ENCODE measurements around the gene EML3.
A peak's percentile ranks its signal among the peaks of the same experiment; 100 is the strongest.
"Not testable (repeated sequence)": the region's sequence is repeated elsewhere in the genome, so short reads cannot be mapped to it uniquely, and the experiment has no call there.

Gene EML3

DNA sequence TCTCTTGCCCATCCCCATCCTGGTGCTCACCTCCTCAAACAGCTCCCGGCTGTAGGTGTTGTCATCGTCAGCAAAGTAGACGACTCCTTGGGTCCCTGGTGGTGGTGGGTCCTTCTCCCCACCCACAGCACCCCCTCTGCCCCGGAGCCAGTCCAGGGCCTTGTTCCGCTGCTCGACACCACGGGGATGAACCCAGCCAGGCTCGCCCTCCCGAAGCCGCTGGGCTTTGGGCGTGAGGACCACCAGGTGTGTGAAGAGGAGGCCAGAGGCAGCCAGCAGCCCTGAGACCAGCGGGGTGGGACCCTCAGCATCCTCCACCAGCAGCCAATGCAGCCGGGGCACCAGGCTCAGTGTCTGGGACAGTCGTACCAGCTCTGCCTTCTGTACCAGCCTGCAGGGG lies 4.4 kb upstream of the EML3 start:
- DNase-seq: not testable (repeated sequence)

DNA sequence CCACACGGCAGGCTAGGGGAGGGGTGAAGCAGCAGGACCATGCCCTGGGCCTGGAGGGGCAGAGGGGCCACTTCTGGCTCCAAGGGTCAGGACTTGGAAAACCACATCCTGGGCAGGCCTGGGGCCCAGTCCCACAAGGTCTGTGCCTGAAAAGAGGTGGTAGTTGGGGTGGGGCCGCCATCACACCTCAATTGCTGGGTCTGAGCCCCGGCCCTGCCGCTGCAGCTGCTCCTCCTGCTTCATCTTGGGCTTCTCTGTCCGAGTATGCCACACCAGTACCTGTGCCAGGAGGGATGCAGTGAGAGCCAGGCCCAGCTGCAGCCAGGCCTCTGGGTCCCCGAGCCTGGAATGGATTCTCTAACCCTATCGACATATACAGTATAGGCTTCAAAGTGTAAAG lies 2.9 kb upstream of the EML3 start:
- no peak for DNase-seq

DNA sequence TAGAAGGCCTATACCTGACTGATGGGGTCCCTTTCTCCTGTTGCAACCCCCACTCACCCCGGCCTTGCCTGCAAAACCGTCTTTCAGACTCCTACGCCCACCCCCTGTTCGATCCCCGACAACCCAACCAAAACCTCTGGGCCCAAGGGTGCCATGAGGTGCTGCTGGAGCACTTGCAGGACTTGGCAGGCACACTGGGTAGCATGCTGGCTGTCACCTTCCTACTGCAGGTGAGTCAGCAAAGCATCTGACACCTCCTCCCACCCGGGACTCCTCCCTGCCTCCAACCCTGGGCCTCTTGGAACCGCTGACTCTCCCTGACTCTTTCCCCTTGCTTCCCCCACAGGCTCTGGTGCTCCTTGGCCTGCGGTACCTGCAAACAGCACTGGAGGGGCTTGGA lies 1.7 kb upstream of the EML3 start:
- DNase-seq: no peak

DNA sequence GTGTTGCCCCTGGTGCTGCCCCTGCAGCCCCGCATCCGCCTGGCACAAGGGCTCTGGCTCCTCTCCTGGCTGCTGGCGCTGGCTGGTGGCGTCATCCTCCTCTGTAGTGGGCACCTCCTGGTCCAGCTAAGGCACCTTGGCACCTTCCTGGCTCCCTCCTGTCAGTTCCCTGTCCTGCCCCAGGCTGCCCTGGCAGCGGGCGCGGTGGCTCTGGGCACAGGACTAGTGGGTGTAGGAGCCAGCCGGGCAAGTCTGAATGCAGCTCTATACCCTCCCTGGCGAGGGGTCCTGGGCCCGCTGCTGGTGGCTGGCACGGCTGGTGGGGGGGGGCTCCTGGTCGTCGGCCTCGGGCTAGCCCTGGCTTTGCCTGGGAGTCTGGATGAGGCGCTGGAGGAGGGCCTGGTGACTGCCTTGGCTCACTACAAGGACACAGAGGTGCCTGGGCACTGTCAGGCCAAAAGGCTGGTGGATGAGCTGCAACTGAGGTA lies 760 bp upstream of the EML3 start:
- DNase-seq: no peak

DNA sequence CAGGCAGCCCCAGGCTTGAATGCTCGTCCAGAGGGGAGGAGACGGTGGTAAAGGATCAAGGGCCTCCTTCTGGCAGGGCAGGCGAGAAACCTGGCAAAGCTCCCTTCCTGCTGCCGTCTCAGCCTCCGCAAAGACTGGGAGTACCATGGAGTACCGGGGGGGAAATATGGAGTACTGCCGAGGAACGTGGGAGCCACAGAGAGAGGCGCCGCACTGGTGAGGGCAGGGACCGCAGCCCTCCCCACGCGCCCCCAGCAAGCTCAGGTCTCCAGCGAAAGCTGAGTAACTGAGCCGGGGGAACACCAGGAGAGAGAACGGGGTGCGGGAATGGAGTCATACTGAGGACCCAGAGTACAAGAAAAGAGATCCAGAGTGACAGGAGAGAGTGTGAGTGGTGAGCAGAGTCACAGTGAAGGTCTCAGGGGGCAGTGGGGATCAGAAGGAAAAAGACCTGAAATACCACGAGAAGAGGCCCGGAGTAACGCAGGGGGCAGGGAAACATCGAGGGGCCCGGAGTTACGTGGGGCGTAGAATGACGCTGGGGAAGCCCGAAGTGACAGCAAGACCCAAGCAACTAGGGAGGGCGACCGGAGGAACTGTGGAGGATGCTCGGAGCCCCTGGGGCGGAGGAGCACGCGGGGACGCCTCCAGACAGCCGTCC lies 740 bp downstream of the EML3 start:
- no peak for DNase-seq

DNA sequence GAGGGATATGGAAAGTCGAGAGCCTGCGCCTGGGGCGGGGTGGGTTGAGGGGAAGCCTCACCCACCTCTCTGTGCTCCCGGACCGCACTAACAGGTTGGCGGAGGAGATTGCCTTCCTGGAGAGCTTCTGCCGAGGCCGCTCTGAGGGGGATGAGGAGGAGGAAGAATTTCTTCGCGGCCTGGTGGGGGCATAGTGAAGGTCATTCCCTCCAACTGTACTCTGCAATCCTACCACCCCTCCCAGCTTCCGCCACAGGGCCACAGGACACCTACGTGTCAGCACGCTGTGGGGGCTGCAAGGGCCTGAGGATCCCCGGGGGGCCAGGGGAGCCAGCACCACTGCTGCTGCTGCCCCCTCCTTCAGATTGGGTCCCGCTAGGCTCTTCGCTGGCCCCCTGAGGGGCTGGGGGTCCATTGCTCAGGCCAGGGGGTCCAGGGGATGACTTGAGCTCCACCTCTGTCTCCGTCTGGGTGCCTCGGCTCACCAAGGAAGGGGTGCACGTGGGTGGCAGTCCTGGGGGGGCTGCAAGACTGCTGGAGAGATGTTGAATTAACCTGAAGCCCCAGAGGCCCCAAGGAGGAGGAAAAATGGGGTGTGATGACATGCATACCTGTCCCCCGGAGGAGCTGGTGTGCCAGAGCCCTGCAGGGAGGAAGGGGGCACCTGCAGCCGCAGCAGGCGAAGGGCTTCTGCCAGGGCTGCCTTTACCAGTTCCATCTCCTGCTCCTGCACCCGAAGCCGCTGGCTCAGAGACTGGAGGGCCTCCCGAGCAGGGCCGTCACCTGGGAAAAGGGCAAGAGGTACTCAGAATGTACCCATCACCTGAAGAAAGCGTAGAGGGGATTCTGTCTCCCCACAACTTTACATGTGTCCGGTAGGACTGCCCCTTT lies 1.5 kb downstream of the EML3 start:
- no peak for DNase-seq

DNA sequence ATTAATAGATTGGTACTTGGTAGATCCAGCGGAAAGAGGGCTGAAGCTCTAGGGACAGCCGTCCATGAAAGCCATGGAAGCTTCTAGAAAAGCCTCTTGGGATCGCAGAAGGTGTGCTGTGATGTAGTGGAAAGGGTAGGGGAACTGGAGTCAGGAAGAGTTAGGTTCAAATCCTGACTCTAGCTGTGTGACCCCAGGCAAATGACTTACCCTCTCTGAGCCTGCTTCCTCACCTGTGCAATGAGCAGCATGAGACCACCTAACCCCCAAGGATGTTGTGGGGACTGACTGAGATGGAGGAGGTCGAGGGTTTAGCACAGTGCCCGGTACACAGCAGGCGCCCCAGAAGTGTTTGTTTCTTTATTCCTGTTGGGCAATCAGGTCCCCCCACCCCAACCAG lies 2.2 kb downstream of the EML3 start:
- no peak for DNase-seq

DNA sequence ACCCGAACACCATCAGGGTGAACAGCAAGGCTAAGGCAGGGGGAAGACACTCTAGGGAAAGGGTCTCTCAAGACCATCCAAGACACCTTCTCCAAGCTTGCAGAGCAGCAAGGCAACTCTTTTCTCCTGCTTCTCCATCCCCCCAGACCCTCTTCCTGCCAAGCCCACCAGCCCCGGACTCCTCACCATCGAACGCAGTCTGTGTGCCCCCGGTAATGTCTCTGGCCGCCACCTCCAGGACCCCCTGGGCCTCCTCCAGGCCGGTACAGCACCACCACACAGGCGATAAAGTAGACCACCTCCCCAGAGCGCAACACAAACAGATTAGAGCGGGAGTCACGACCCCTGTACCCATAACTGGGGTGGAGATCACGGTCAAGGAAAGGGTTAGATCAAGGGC lies 3.8 kb downstream of the EML3 start:
- DNase-seq: no peak

DNA sequence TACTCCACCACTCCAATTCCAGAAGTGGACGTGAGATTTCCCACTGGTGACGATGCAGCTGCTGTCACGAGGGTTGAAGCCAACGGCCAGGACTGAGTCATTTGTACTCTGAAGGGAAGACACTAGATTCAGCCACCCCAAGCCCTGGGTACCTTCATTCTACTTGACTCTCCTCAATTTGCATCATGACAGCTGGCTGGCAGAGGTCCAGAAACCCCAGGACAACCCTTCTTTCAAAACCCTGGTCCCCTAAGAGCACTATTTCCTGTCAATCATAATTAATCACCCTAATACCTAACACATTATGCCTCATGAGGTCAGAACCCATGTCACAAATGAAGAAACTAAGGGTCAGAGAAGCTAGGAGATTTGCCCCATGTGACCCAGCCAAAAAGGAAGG lies 4.9 kb downstream of the EML3 start:
- no peak for DNase-seq

DNA sequence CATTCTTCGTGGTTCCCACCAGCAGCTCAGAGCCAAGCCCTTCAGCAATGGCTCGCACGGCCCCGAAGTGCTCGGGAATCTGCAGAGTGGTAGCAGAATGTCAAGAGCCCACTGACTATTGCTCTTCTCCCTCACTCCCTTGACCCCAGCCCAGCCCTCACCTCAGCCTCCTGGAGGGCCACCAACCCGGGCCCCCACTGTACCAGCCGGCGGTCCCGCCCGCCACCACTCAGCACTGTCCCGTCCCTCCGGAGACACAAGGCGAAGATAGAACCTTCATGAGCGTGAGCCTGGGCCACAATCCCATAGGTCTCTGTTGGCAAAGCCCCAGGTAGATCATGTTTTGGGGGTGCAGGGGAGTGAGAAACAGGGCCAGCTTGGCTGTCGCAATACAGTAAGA lies 6.7 kb downstream of the EML3 start:
- DNase-seq: no peak

DNA sequence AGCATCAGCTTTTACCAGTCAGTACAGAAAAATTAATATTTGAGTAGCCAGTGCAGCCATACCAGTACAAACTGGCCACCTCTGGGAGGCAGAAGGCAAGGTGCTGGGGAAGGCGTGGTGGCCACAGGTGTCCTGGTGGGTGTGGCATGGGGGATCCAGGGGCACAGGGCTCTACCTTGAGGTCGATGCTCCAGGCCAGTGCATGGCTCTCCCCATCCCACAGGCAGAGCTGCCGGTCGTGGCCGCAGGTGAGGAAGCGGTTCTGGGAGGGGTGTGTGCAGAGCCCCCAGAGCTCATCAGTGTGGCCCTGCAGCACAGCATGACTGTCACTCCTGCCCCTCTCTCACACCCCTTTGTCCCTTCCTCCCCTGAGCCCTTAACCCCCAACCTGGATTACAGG lies 7.1 kb downstream of the EML3 start:
- DNase-seq: no peak

DNA sequence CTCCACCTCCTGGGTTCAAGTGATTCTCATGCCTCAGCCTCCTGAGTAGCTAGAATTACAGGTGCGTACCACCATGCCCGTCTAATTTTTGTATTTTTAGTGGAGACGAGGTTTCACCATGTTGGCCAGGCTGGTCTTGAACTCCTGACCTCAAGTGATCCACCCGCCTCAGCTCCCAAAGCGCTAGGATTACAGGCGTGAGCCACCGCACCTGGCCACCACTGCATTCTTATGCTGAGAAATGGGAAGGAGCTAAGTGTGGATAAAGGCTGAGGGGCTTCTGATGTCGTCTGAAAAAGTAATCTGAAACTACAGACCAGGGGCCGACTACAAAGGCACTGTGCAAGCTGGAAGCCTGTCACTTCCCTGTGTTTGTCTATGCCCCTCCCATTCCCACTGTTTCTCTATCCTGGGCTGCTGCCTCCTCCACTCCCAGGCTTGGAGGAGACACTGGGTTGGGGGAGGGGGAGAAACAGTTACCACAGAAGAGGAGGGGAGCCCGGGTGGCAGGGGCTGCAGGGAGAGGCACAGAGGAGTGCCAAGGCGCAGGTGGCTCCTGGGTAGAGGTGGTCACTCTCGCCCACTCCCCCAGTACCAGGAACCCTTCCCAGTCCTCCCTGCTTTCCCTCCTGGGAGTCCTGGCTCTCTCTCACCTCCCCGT lies 8.0 kb downstream of the EML3 start:
- DNase-seq: no peak

DNA sequence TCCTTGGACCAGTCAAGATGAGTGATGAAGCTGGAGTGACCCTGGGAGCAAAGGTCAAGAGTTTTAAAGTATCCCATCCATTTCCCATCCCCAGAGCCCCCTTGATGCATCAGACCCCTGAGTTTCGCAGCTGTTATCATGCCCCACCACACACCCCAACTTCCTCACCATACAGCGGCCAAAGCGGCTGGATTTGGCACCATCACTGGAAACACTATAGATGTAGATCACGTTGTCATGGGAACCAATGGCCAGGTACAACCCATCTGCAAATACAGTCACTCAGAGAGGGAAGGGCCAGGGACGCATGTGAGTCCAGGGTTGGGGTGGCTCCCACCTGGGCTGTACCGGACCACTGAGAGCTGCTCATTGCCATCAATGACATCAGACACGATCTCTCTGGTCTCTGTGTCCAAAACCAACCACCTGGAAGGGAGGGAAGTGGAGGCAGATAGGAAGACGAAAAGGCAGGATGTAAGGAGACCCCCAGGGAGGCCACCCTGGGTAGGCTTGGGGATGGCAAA lies 8.7 kb downstream of the EML3 start:
- no peak for DNase-seq

DNA sequence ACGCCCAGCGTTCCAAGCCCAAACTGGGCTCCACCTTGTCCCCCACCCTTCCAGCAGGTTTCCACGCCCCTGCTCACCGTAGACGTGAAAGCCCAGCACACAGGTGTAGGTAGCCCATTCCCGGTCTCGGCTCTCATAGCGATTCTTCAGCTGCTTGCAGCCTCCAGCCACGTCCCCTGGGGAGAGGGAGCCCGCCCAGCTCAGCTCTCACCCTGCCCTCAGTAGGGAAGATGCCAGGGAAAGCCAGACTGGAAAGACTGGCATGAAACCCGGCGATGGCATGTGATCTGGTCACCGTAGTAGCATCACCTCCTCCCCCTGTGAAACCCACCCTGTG lies 9.5 kb downstream of the EML3 start:
- DNase-seq: no peak

DNA sequence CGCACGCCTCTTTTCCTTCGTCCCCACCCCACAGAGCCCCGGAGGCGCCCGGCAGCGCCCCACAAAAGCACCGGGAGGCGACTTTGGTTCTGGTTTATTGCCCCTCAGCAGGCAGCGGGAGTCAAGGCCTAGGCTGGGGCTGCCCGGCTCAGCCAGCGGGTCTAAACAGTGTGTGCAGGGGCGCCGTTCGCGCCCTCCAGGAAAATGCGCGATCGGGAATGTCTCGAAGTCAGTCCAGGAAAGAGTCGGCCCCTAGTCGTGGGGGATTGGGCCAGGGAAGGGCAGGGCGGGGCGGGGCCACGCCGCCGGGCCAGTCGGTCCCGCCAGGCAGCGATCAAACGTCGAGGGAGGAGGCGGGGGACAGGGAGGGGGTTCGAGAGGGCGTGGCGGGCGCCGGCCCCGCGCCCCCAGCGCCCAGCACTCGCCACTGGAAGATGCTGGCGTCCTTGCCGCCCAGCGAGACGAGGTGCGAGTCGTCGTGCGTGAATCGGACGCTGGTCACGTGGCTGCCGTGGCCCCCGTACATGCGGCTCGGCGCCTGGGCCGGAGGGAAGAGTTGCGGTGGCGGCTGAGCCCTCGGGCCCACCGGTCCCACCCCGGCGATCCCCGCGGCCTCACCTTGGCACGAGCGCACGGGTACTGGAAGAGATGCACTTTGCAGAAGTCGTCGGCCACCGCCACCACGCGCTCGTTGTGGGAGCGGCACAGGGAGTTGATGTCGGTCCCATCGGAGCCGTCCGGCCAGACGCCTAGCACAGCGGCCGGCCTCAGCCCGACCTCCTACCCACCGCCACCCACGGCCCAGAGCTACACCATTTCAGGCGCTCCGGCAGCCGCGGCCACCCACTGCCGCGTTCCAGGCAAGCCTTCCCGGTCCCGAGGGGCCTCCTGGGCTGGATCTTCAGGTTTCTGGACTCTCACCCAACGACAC lies 10.2 kb downstream of the EML3 start:
- peak; percentile 72 for DNase-seq

DNA sequence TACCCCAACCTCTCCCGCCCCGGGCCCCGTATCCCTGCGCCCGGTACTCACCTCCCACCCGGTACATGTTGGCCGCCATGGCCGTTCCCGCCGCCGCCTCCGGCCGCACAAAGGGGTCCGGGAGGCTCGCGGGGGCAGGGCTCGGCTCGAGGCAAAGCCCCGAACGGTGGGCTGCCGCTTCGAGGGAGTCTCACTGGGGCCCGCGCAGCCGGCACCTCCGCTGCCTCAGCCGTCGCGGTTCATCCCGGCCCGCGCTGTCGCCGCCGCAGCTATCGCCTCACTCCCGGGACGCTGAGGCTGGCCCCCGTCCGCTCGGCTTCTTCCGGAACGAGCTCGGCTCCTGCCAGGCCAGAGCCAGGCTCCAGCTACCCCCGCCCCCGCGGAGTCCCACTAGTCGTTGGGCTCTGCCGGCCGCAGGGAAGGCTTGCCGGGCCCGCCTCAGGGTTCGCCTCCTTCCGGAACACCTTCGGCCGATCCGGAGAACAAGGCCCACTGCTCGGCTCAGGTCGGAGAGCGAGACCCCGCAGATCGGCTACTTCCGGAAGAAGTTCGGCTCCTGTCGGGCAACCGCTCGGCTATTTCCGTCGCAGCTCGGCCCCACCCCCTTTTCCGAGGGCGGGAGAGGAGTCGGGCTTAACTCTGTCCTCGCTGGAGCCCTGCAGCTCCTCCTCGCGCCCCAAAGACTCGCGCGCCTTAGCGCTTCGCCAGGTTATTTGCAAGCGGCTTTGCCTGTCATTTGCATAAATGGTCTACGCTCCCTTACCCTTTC lies 11.0 kb downstream of the EML3 start, which contains the start of gene MTA2:
MTA2 (minus strand) TSS at position 494 of the 769 bp plus-strand sequence; CDS start at position 79, 415 bp downstream.
- DNase-seq: peak; percentile 97

DNA sequence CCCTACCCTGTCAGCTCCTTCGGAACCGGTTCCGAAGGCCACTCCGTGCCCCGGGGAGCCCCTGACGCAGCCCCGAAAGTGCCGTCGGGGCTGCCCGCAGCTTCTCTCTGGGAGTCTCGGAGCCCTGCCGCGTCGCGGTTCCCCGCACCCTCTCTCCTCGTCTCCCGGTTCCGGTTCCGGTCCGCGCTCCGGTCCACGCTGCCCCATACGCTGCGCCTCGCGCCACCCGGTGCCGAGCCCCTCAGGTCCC lies 11.5 kb downstream of the EML3 start:
- no peak for DNase-seq

DNA sequence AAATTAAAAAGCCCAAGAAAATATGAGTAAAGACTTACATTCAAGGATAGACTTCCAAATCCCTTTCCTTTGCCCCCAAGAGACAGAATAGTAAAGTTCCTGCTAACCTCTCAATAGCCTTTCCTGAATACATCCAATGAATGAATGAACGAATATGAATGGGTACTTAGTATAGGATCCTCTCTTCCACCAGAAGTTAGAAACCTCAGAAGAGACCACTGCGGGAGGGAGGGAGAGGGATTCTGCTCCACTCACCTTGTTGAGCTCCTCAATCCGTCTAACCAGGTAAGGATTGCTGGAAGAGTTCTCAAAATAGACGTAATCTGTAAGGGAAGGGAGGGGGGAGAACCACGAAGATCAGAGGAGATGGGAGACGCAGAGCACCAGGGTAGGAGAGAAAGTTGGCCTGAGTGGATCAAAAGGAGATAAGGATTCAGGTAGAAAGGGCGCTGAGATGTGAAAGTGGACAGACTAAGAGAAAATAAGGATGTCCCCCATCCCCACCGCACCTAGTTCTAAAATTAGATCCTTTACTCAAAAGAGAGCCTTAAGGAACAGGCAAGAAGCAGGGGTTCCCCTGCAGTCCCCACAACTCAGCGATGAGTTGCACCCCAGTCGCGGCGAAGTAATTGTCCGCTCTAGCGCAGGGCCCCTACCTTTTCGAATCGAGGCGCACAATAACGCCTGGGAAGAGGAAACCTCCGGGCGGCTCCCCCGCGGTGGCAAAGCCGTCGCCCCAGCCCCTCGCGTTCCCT lies 12.0 kb downstream of the EML3 start:
- no peak for DNase-seq

DNA sequence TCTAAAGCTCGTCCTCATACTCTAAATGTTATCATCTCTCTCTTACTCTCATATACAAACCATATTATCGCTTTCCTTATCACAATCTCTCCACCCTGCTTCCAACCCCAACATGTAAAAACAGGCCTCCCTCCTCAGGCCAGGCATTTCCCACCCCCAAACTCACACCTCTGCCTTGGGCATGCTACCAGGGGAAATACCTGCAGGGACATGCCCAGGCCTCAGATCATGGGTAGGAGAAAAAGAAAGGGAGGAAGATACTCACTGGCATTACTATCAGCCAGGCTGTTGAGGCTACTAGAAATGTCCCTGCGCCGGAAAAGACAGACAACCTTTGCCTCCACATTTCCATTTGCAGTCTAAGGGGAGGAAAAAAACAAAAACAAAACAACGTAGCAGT lies 12.7 kb downstream of the EML3 start:
- no peak for DNase-seq

DNA sequence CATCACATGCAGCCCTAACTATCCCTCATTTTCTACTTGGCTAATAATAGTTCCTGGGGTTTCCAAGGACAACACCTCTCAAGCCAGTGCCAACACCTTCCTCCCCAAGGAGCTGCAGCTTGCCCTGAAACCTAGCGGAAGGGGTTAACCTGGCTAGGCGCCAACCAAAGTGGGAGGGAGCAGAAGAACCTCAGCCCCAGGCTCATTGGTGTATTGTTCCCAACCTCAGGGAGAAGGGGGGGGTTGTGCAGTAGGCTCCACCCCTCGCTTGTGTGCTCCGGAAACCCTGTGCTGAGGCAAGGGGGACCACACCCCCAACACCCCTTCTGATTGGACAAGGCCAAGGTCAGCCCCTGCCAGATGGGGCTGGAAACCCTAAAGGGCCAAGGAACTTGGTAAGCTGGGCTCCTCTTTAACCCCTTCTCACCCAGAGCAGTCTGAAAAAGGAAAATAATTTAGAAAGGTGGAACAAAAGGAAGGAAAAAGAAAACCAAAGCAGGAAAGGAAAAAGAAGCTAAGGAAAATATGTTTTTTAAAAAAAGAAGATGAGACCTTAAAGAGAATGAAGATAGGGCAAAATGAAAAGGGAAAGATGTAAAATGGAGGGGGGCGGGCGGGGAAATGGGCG lies 13.4 kb downstream of the EML3 start:
- DNase-seq: peak; percentile 99

DNA sequence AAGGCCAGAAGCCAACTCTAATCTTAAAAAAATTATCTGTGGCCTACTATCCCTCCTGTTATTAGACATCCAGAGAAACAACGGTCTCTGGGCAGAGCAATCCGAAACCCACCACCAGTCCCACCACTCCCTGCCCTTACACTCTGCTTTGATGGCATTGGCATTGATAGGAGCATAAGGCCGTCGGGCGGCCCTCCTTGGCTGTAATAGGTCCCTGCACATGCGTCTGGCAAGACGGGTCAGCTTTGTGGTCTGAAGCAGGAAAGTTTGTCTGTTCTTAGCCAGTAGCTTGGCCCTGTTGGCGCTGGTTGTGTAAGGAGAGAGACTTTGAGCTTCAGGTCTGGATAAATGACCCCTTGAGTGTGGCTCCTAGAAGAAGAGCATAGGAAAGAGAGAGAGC lies 17.5 kb downstream of the EML3 start:
- no peak for DNase-seq

Data from NCI-H1048 (cell line).